ENCODE results near the gene CREB3L2. TPM values are rescaled to one million over a fixed set of nuclear protein-coding genes. Genes with fewer than 3 reads are reported as not detected.
"Not testable (repeated sequence)": the region's sequence is repeated elsewhere in the genome, so short reads cannot be mapped to it uniquely, and the experiment has no call there.

CREB3L2 gene
- polyA plus RNA-seq, 2 of the 4 experiments (the other 2 are of a cell fraction): 16.3 to 32.2 TPM

DNA sequence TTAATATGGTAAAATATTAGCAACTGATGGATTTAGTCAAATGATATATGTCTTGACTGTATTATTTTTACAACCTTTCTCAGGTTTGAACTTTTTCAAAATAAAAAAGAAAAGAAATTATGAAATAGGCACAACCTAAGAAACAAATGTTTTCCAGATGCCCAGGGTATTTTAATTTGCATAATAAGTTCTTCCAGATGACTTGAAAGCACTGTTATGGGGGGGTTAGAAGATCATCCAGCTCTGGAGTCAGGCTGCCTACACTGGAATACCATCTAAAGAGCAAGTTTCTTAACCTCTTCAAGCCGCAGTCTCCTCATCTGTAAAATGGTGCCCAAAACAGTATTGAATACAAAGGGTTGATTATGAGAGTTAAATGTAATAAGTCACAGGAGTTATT is 32.1 kb downstream of the CREB3L2 start:
- ATAC-seq (no peak), FAIRE-seq (no peak), DNase-seq (ENCODE audit: low read depth in 1 of 2, low spot score in 1 of 2) (no peak)
- H3K9me3 ChIP-seq: no peaks in the 10 kb centered on the region
- ChIA-PET POLR2A (interaction anchor here (0.6 kb wide), 1 partner anchor 16 kb away, joined by 7 read pairs; no protein-coding TSS in a partner anchor), CTCF (interaction anchor here (0.8 to 1.9 kb wide), 3 partner anchors 32 to 67 kb away, joined by 3 to 8 read pairs (median 4); partner anchors contain the start of gene CREB3L2)
- no peak for TF ChIP-seq EP300 (IDR thresholded peaks at IDR 0.05)
- TF ChIP-seq ZNF302 (CRISPR knock-in tag; IDR thresholded peaks at IDR 0.05): no peak
- TF ChIP-seq RFX5 (IDR thresholded peaks at IDR 0.05): no peak
- TF ChIP-seq PBX3 (IDR thresholded peaks at IDR 0.05): no peak
- TF ChIP-seq CBX2 (IDR thresholded peaks at IDR 0.05; ENCODE audit: borderline replicate concordance, low read depth): no peak
- no peak for TF ChIP-seq MAZ (IDR thresholded peaks at IDR 0.05; ENCODE audit: borderline replicate concordance, low read depth, low read length)
- no peak for TF ChIP-seq MYC (IDR thresholded peaks at IDR 0.05; ENCODE audit: borderline replicate concordance, low read length)
- TF ChIP-seq JUNB (IDR thresholded peaks at IDR 0.05): no peak
- TF ChIP-seq RNF2 (IDR thresholded peaks at IDR 0.05; ENCODE audit: borderline replicate concordance, low read depth): no peak
- H3K4me3 ChIP-seq: no peak overlapping the region
- 97% methylated on average over 1 of the region's 1 CpG for whole genome bisulfite sequencing (ENCODE audit: missing lambda C conversion rate)
- peak overlapping the region; percentile 63 to 78; a peak in 5 of 6 replicates for H3K27ac ChIP-seq
- H3K4me1 ChIP-seq: peaks cover 44% of the 10 kb centered on the region
- peak overlapping the region; percentile 60 for H3K4me2 ChIP-seq

GRCh38 chr7:137968890-137969289 is 33.0 kb downstream of the CREB3L2 start:
- TF ChIP-seq FOXS1 (CRISPR knock-in tag; IDR thresholded peaks at IDR 0.05): no peak
- TF ChIP-seq E2F6 (IDR thresholded peaks at IDR 0.05; ENCODE audit: borderline replicate concordance, low read depth): no peak
- no peak for TF ChIP-seq ATOH8 (CRISPR knock-in tag; IDR thresholded peaks at IDR 0.05; ENCODE audit: low read depth)
- no peak for TF ChIP-seq KDM1A (IDR thresholded peaks at IDR 0.05; ENCODE audit: low read depth)
- no peak for TF ChIP-seq EP300 (IDR thresholded peaks at IDR 0.05)
- no peak for TF ChIP-seq HEYL (CRISPR knock-in tag; IDR thresholded peaks at IDR 0.05)
- TF ChIP-seq JUN (IDR thresholded peaks at IDR 0.05): no peak
- TF ChIP-seq NR3C1 (IDR thresholded peaks at IDR 0.05): no peak
- TF ChIP-seq CBX8 (IDR thresholded peaks at IDR 0.05): no peak
- TF ChIP-seq, protein P1, sequence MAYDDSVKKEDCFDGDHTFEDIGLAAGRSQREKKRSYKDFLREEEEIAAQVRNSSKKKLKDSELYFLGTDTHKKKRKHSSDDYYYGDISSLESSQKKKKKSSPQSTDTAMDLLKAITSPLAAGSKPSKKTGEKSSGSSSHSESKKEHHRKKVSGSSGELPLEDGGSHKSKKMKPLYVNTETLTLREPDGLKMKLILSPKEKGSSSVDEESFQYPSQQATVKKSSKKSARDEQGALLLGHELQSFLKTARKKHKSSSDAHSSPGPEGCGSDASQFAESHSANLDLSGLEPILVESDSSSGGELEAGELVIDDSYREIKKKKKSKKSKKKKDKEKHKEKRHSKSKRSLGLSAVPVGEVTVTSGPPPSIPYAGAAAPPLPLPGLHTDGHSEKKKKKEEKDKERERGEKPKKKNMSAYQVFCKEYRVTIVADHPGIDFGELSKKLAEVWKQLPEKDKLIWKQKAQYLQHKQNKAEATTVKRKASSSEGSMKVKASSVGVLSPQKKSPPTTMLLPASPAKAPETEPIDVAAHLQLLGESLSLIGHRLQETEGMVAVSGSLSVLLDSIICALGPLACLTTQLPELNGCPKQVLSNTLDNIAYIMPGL (CRISPR knock-in tag; IDR thresholded peaks at IDR 0.05; ENCODE audit: borderline replicate concordance): no peak
- TF ChIP-seq, protein P2, sequence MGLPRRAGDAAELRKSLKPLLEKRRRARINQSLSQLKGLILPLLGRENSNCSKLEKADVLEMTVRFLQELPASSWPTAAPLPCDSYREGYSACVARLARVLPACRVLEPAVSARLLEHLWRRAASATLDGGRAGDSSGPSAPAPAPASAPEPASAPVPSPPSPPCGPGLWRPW (IDR thresholded peaks at IDR 0.05): no peak
- no peak for TF ChIP-seq HOXB13 (CRISPR knock-in tag; IDR thresholded peaks at IDR 0.05; ENCODE audit: low read depth)
- TF ChIP-seq ZNF302 (CRISPR knock-in tag; IDR thresholded peaks at IDR 0.05): no peak
- TF ChIP-seq RNF2 (IDR thresholded peaks at IDR 0.05; ENCODE audit: borderline replicate concordance, low read depth): no peak
- no peak for TF ChIP-seq CHD4 (IDR thresholded peaks at IDR 0.05; ENCODE audit: borderline replicate concordance)
- no peak for TF ChIP-seq GATA3 (IDR thresholded peaks at IDR 0.05; ENCODE audit: borderline replicate concordance)
- no peak for TF ChIP-seq SREBF2 (IDR thresholded peaks at IDR 0.05)
- no peak for TF ChIP-seq SMC3 (IDR thresholded peaks at IDR 0.05)
- TF ChIP-seq EHMT2 (IDR thresholded peaks at IDR 0.05; ENCODE audit: low read depth): no peak
- no peak for TF ChIP-seq RFX5 (IDR thresholded peaks at IDR 0.05)
- Histone ChIP-seq H3K27ac (no peak overlapping the region), H3K4me3 (no peak overlapping the region), H3K9me3 (no peaks in the 10 kb centered on the region), H3K4me1 (peaks cover 44% of the 10 kb centered on the region), H3K4me2 (no peak overlapping the region)
- ATAC-seq: no peak
- no peak for FAIRE-seq
- ChIA-PET CTCF (interaction anchor here (1.6 to 3.3 kb wide), 2 partner anchors 37 to 65 kb away, joined by 6 to 14 read pairs; no protein-coding TSS in a partner anchor), POLR2A (interaction anchor here (0.6 kb wide), 1 partner anchor 15 kb away, joined by 7 read pairs; no protein-coding TSS in a partner anchor)
- WGBS (ENCODE audit: missing lambda C conversion rate): 92% methylated on average over 4 of the region's 4 CpGs
- no peak for DNase-seq (ENCODE audit: low read depth in 1 of 2, low spot score in 1 of 2)

DNA sequence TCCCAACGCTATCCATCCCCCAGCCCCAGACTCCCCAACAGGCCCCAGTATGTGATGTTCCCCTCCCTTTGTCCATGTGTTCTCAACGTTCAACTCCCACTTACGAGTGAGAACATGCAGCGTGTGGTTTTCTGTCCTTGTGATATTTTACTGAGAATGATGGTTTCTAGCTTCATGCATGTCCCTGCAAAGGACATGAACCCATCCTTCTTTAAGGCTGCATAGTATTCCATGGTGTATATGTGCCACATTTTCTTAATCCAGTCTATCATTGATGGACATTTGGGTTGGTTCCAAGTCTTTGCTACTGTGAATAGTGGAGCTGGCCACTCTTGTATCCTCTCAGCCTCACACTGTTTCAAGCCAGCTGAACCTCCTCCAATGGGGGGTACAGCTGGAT is 33.5 kb downstream of the CREB3L2 start:
- H3K4me2 ChIP-seq; FAIRE-seq; ATAC-seq; H3K4me3 ChIP-seq; POLR2A ChIA-PET; DNase-seq (ENCODE audit: low read depth in 1 of 2, low spot score in 1 of 2); H3K9me3 ChIP-seq: not testable (repeated sequence)
- CTCF ChIA-PET: interaction anchor here (1.2 to 3.3 kb wide), 3 partner anchors 16 to 65 kb away, joined by 3 to 14 read pairs (median 6); no protein-coding TSS in a partner anchor
- H3K27ac ChIP-seq: peak overlapping the region in 1 of 2 experiments; percentile 50; a peak in 1 of 6 replicates
- WGBS (ENCODE audit: missing lambda C conversion rate): 98% methylated on average over 4 of the region's 4 CpGs
- H3K4me1 ChIP-seq: peaks cover 44% of the 10 kb centered on the region

Measured in A549 (cell line).